Endometrium (tissue), 2 donors: ENCODE data around the gene ATP2A2.
"Not testable (repeated sequence)": the region's sequence is repeated elsewhere in the genome, so short reads cannot be mapped to it uniquely, and the experiment has no call there.

ENCODE experiments used
- FAIRE-seq: peaks from 2 replicates; lab custom pipeline; 2012; peaks lifted over from hg19 to GRCh38; lab: Jason Lieb, UNC
- donor health status: control.
- donor health status: control.

ATP2A2 gene

GRCh38 chr12:110369992-110370391 is 88.9 kb downstream of the ATP2A2 start:
- no peak for FAIRE-seq

DNA sequence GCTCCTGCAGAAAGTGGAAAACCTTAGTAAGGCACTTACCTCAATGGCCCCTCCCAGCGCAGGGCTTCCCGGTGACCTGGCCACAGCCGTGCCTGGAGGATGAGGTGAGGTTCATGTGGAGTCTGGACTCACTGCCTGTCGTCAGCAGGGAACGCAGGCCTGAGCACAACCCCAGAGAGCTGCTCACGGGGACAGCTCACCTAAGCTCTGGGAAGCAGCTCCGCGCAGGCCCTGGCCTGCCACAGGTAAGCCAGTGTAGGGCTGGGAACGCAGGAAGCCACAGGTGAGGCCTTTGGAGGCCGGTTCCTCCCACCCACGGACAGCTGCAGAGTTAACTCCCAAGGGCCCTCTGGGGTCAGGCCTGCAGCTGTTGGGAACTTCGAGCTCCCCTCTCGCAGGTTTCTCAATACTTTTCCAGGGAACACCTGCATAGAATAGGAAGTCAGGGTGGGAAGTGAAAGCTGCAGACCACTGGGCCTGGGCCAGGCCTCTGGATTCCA is 89.7 kb downstream of the ATP2A2 start:
- no peak for FAIRE-seq

- no peak for FAIRE-seq
These were observed 90.5 kb downstream of the ATP2A2 start for GRCh38 chr12:110371408-110372055.

- no peak for FAIRE-seq
These were observed 91.0 kb downstream of the ATP2A2 start for GRCh38 chr12:110372056-110372425.

DNA sequence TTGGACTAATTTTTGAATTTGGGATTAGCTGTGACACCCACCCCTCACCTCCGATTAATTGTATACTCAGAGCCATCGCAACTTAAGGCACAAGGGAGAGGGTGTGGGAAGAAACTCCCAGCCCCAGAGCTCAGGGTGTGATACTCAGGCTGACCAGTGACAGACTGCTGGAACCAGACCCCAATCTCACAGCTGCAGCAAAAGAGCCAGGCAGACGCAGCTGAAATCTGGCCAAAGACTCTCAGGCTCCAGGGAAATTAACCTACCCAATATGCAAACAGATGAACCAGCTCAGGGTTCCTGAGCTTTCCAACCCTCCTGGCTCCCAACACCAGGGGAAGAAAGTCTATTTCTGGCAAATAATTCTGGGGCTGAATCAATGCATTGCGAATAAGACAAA is 92.0 kb downstream of the ATP2A2 start:
- no peak for FAIRE-seq

GRCh38 chr12:110373425-110373824 is 92.4 kb downstream of the ATP2A2 start:
- FAIRE-seq = no peak

GRCh38 chr12:110373962-110374611 is 93.0 kb downstream of the ATP2A2 start:
- no peak for FAIRE-seq

DNA sequence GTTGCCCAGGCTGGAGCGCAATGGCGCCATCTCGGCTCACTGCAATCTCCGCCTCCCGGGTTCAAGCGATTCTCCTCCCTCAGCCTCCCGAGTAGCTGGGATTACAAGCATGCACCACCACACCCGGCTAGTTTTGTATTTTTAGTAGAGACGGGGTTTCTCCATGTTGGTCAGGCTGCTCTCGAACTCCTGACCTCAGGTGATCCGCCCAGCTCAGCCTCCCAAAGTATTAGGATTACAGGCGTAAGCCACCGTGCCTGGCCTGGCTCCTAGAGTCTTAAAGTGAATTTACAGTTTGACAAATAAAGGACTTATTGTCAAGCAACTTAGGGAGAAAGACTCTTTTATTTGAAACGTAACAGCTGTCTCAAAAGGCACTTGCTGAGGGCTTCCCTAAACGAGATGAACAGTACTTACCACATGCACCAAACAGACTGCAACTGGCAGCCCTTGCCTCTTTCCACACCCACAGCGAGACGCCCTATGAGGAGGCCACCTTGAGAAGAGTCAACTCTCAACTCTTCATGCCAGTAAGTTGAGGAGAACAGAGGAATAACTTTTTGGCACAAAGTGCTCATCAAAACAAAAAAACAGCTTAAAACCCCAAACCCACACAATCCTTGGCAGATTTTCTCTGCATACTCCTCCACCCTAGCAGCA is 97.2 kb downstream of the ATP2A2 start:
- not testable (repeated sequence) for FAIRE-seq

- no peak for FAIRE-seq
These were observed 98.2 kb downstream of the ATP2A2 start for GRCh38 chr12:110379197-110379596.

DNA sequence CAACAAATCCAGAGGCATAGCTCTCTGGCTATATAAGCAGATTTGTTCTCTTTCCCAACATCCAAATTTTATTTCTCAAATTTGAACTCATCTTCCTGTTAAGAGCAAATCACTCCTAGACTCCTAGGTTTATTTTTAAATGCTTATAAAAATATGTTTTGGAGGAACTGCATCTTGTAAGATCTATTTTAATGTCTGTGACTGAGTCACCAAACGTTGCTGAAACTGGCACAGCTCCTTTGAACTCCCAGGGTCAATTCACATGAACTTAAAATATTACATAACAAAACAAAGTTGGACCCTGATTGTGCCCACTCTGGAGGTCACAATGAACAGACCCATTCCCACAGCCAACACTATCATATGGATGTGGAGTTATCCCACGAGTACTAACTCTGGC is 98.6 kb downstream of the ATP2A2 start:
- no peak for FAIRE-seq

DNA sequence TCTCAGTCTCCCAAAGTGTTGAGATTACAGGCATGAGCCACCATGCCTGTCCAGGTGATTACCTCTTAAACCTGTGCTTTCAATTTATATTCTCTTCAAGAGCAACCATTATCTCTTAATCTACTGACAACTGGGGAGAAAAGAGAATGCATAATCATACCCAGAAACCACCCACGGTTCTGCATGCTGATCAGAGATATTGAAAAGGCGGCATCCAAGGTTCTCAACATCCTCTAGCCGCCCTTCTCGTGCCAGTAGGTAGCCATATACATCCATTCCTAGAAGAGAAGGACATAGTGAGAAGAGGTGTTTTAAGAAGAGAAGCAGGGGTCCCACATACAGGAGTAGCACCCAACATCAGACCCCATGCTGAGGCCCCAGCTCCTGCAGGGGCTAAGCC is 101.6 kb downstream of the ATP2A2 start:
- FAIRE-seq = no peak
